Activated T-cell treated with anti-CD3 and anti-CD28 coated beads, Interleukin-2, amount 50 U/mL, for 24 hours (primary cell): Measurements from ENCODE around the gene BATF.

Experiments used
- DNase-seq: peaks from one replicate; pipeline ENCODE4 v3.0.0-alpha.2; 2020
- H3K27ac Mint-ChIP-seq: 2 replicates; pipeline ENCODE4 v1.8.0; 2020; ENCODE audit warnings: mild to moderate bottlenecking, mixed read lengths
- H3K27me3 Mint-ChIP-seq: 2 replicates; pipeline ENCODE4 v1.8.0; 2020; ENCODE audit warnings: mixed read lengths
- H3K36me3 Mint-ChIP-seq: 2 replicates; pipeline ENCODE4 v1.8.0; 2020; ENCODE audit warnings: low read depth, mixed read lengths
- H3K4me1 Mint-ChIP-seq: 2 replicates; pipeline ENCODE4 v1.8.0; 2020; ENCODE audit warnings: low read depth, mixed read lengths
- H3K4me3 Mint-ChIP-seq: 2 replicates; pipeline ENCODE4 v1.8.0; 2020; ENCODE audit warnings: mild to moderate bottlenecking, moderate library complexity, mixed read lengths
- H3K9me3 Mint-ChIP-seq: 2 replicates; pipeline ENCODE4 v1.8.0; 2020; ENCODE audit warnings: mixed read lengths

Gene BATF

DNA sequence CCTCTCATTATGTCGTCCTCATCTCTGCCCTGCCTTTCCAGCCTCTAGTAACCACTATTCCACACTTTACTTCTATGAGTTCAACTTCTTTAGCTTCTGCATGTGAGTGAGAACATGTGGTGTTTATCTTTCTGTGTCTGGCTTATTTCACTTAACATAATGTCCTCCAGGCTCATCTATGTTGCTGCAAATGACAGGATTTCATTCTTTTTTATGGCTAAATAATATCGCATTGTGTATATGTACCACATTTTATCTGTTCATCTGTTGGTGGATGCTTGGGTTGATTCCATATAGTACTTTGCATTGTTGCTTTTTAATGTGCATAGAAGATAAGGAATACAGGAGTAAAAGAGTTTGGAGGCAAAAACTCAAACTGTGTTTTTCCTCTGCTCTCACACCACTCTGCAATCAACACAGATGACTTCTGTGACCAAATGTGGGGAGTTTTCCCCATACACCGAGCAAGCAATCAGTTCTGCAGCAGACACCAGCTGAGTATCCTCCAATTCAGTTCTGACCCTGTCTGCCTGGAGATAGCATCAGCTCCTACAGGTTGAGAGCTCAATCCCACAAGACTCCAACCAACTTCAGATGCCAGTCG, 31.6 kb downstream of the BATF start:
- no peak overlapping the region for H3K27ac Mint-ChIP-seq
- no peaks in the 10 kb centered on the region for H3K9me3 Mint-ChIP-seq
- peaks cover 72% of the 10 kb centered on the region for H3K4me1 Mint-ChIP-seq
- no peak for DNase-seq
- H3K36me3 Mint-ChIP-seq: peaks cover 19% of the 10 kb centered on the region
- H3K4me3 Mint-ChIP-seq: no peak overlapping the region
- H3K27me3 Mint-ChIP-seq: no peaks in the 10 kb centered on the region

DNA sequence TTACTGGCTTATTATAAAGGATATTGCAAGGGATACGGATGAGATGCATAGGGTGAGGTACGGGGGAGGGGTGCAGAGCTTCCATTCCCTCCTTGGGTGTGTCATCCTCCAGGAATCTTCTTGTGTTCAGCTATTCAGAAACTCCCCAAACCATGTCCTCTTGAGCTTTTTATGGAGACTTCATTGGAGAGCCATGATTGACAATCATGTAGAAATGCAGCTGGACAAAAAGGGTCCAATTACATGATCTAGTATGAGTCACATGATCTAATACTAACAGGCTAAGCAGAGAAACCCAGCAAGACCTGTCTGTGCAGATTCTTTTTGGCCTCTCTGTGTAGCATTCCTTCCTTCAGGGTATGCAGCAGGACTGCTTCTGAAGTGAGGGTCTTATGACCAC, 32.2 kb downstream of the BATF start:
- H3K4me1 Mint-ChIP-seq: peaks cover 72% of the 10 kb centered on the region
- no peak overlapping the region for H3K27ac Mint-ChIP-seq
- peaks cover 15% of the 10 kb centered on the region for H3K36me3 Mint-ChIP-seq

GRCh38 chr14:75558440-75558839, 36.2 kb downstream of the BATF start:
- no peak overlapping the region for H3K4me3 Mint-ChIP-seq
- no peaks in the 10 kb centered on the region for H3K9me3 Mint-ChIP-seq
- H3K36me3 Mint-ChIP-seq: peaks cover 7% of the 10 kb centered on the region
- peaks cover 81% of the 10 kb centered on the region for H3K4me1 Mint-ChIP-seq
- H3K27me3 Mint-ChIP-seq: no peaks in the 10 kb centered on the region
- peak overlapping the region; percentile 86 for H3K27ac Mint-ChIP-seq
- no peak for DNase-seq

More for the DNA sequence above, 32.2 kb downstream of the BATF start:
- no peak for DNase-seq
- Mint-ChIP-seq H3K4me3 (no peak overlapping the region), H3K9me3 (no peaks in the 10 kb centered on the region), H3K27me3 (no peaks in the 10 kb centered on the region)

GRCh38 chr14:75559045-75559444, 36.8 kb downstream of the BATF start:
- Mint-ChIP-seq H3K36me3 (peaks cover 7% of the 10 kb centered on the region), H3K4me1 (peaks cover 79% of the 10 kb centered on the region), H3K9me3 (no peaks in the 10 kb centered on the region), H3K4me3 (peak overlapping the region; percentile 50), H3K27ac (peak overlapping the region; percentile 99), H3K27me3 (no peaks in the 10 kb centered on the region)
- DNase-seq: no peak

- Mint-ChIP-seq H3K27ac (peak overlapping the region; percentile 99), H3K9me3 (no peaks in the 10 kb centered on the region), H3K4me1 (peaks cover 78% of the 10 kb centered on the region), H3K27me3 (no peaks in the 10 kb centered on the region), H3K36me3 (peaks cover 7% of the 10 kb centered on the region), H3K4me3 (peak overlapping the region; percentile 50)
- peak; percentile 81 for DNase-seq
These were observed 37.4 kb downstream of the BATF start for GRCh38 chr14:75559451-75560222.

DNA sequence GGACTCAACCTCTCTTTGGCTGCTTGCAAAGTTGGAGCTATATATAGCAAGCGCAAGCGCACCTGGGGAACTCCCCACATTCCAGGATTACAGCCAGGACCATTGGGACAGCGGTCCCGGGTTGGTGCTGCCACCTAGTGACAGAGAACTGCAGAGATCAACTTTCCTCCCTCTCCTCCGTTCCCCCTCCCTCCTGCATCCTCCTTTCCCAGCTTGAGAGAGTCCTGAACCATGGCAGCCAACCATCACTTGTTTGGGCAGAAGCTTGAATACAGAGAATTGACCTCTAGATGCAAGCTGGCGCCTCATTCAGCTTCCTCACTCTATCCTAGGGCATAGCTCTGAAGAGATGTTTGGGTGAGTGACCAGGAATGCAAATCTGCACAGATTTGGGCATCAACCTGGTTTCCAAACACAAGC, 38.8 kb downstream of the BATF start:
- DNase-seq: peak; percentile 65
- Mint-ChIP-seq H3K27me3 (no peaks in the 10 kb centered on the region), H3K4me3 (peak overlapping the region; percentile 45), H3K4me1 (peaks cover 83% of the 10 kb centered on the region), H3K36me3 (peaks cover 5% of the 10 kb centered on the region), H3K9me3 (no peaks in the 10 kb centered on the region), H3K27ac (peak overlapping the region; percentile 99)

DNA sequence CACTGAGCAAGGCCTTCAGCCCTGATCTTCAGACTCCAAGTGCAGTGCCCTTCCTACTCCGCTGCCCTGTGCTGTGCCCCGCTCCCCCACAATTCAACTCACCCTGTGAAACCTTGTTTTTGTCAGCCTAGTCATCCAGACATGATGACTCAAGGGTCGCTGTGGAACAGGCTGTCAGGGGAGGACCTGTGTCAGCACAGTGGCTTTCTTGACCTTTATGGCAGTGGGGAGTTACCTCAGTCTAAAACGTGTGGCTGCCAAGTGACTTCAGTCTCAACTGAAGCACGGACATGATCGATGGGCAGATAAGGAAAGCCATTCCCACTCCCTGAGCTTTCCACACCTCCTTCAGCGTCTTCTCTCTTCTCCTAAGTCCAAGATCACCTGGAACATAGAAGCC, 39.8 kb downstream of the BATF start:
- H3K4me1 Mint-ChIP-seq: peaks cover 88% of the 10 kb centered on the region
- DNase-seq: peak; percentile 75
- H3K27ac Mint-ChIP-seq: peak overlapping the region; percentile 99
- peaks cover 5% of the 10 kb centered on the region for H3K36me3 Mint-ChIP-seq
- H3K4me3 Mint-ChIP-seq: peak overlapping the region; percentile 33
- H3K9me3 Mint-ChIP-seq: no peaks in the 10 kb centered on the region
- no peaks in the 10 kb centered on the region for H3K27me3 Mint-ChIP-seq

DNA sequence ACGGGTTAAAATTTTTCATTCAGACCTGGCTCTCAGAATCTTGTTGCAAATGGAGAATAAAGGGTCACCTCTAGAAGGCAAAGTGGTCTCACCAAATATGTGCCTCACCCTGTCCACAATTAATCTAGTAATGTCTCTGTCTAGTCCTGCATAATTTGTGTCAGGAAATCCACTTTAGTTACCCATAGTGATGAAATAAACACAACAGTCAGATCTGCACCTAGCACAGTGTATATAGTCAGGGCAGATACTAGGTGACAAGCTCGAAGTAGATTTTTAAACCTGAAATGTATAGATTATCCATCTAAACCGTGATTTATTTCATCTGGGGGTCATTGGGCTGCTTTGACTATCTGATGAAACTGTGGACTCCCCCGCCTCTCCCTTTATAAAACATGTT, 40.2 kb downstream of the BATF start:
- Mint-ChIP-seq H3K9me3 (no peaks in the 10 kb centered on the region), H3K27me3 (no peaks in the 10 kb centered on the region), H3K27ac (peak overlapping the region; percentile 99), H3K4me1 (peaks cover 89% of the 10 kb centered on the region), H3K36me3 (peaks cover 5% of the 10 kb centered on the region), H3K4me3 (peak overlapping the region; percentile 33)
- no peak for DNase-seq

- Mint-ChIP-seq H3K4me1 (peaks cover 93% of the 10 kb centered on the region), H3K36me3 (peaks cover 3% of the 10 kb centered on the region), H3K4me3 (no peak overlapping the region), H3K27ac (no peak overlapping the region), H3K9me3 (no peaks in the 10 kb centered on the region), H3K27me3 (no peaks in the 10 kb centered on the region)
- no peak for DNase-seq
These were observed 41.7 kb downstream of the BATF start for GRCh38 chr14:75563931-75564330.

DNA sequence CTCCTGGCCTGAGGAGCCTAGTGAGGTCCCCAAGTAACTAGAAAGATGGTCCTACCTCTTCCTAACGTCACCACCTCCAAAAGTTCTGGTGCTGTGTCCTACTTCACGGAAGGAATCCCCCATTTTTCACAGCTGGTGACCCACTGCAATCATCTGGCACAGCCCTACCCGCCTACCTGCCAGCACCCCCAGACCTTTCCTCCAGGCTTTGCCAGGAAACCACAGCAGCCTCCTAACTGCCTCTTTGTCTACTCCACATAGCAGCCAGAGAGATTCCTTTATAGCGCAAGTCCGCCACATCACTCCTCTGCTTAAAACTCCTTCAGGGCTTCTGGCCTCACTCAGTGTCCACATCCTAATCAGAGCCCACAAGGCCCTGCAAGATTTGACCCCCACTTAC, 42.8 kb downstream of the BATF start:
- Mint-ChIP-seq H3K4me3 (no peak overlapping the region), H3K36me3 (no peaks in the 10 kb centered on the region), H3K27me3 (no peaks in the 10 kb centered on the region), H3K9me3 (no peaks in the 10 kb centered on the region), H3K27ac (peak overlapping the region; percentile 96), H3K4me1 (peaks cover 90% of the 10 kb centered on the region)
- DNase-seq: no peak

DNA sequence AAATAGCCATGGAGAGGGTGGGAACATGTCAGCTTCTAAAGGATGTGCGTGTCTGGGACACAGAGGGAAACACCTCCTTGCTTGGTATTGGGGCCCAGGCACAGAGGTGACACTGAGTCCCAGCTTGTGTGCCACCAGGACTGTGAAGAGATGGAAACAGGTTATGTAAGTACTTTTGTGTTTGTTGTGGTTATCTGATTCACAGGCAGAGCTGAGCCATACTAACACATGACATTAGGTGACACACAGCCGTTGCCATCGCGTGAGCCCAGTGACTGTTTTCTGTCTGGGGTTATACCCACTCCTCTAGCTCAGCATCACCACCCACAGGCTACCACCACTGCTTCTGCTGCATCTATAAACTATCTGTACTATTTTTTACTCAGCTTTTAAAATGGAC, 44.1 kb downstream of the BATF start:
- H3K4me3 Mint-ChIP-seq: peak overlapping the region; percentile 67
- DNase-seq: peak; percentile 82

GRCh38 chr14:75566752-75567151, 44.5 kb downstream of the BATF start:
- Mint-ChIP-seq H3K9me3 (no peaks in the 10 kb centered on the region), H3K27ac (peak overlapping the region; percentile 96), H3K36me3 (peaks cover 5% of the 10 kb centered on the region), H3K4me3 (peak overlapping the region; percentile 67), H3K27me3 (no peaks in the 10 kb centered on the region), H3K4me1 (peaks cover 89% of the 10 kb centered on the region)
- no peak for DNase-seq

More for the DNA sequence above, 44.1 kb downstream of the BATF start:
- Mint-ChIP-seq H3K27ac (peak overlapping the region; percentile 96), H3K27me3 (no peaks in the 10 kb centered on the region), H3K4me1 (peaks cover 89% of the 10 kb centered on the region), H3K36me3 (peaks cover 5% of the 10 kb centered on the region), H3K9me3 (no peaks in the 10 kb centered on the region)

GRCh38 chr14:75568140-75568539, 45.9 kb downstream of the BATF start:
- Mint-ChIP-seq H3K4me1 (peaks cover 82% of the 10 kb centered on the region), H3K27me3 (no peaks in the 10 kb centered on the region), H3K4me3 (peak overlapping the region; percentile 48), H3K27ac (peak overlapping the region; percentile 87), H3K9me3 (no peaks in the 10 kb centered on the region), H3K36me3 (peaks cover 5% of the 10 kb centered on the region)
- no peak for DNase-seq

DNA sequence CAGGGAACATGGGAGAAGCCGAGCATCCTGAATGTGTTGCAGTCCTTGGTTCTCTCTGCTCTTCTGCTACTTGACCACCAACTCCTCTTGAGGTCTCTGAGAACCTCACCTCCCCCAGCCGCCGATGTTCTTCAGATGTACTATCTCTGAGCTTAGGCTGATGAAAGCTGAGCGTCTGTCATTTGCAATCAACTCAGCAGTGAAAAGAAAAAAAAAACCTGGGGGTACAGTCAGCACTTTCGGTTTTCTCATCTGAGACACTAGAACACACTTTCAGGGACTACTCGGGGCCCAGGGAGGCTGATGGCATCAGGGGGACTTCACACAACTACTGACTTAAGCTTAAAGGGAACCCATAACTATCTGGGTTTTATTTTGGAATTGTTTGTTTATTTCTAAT, 46.5 kb downstream of the BATF start:
- DNase-seq: peak; percentile 56
- Mint-ChIP-seq H3K4me1 (peaks cover 79% of the 10 kb centered on the region), H3K9me3 (no peaks in the 10 kb centered on the region), H3K27ac (peak overlapping the region; percentile 87), H3K36me3 (peaks cover 5% of the 10 kb centered on the region), H3K27me3 (no peaks in the 10 kb centered on the region), H3K4me3 (peak overlapping the region; percentile 20)

DNA sequence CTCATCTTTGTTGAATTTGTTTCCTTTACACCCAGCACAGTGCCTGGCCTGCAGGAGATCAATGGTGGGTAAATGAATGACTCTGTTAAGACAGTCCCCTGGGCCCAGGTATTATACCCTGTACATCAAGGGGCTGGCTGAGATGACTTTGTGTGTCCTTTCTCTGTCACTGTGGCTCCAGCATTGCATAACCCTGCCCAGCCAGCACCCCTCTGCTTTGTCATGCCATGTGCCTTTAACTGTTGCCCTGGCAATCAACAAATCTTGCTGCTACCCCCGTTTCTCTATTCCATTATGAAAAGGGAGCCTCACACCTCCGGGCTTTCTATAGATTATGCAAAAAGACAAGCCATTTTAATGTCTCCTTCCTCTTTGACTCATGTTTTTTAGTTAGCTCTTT, 48.5 kb downstream of the BATF start:
- Mint-ChIP-seq H3K4me3 (no peak overlapping the region), H3K27ac (peak overlapping the region; percentile 80), H3K4me1 (peaks cover 62% of the 10 kb centered on the region), H3K27me3 (no peaks in the 10 kb centered on the region), H3K9me3 (no peaks in the 10 kb centered on the region), H3K36me3 (peaks cover 5% of the 10 kb centered on the region)
- DNase-seq: no peak
